ENCODE measurements around the gene SPNS2. TPM values are rescaled to one million over a fixed set of nuclear protein-coding genes. Genes with fewer than 3 reads are reported as not detected.

SPNS2 gene
- total RNA-seq, 6 donors from 2014 or later = 41.8 to 89.1 (median 55.2) TPM

DNA sequence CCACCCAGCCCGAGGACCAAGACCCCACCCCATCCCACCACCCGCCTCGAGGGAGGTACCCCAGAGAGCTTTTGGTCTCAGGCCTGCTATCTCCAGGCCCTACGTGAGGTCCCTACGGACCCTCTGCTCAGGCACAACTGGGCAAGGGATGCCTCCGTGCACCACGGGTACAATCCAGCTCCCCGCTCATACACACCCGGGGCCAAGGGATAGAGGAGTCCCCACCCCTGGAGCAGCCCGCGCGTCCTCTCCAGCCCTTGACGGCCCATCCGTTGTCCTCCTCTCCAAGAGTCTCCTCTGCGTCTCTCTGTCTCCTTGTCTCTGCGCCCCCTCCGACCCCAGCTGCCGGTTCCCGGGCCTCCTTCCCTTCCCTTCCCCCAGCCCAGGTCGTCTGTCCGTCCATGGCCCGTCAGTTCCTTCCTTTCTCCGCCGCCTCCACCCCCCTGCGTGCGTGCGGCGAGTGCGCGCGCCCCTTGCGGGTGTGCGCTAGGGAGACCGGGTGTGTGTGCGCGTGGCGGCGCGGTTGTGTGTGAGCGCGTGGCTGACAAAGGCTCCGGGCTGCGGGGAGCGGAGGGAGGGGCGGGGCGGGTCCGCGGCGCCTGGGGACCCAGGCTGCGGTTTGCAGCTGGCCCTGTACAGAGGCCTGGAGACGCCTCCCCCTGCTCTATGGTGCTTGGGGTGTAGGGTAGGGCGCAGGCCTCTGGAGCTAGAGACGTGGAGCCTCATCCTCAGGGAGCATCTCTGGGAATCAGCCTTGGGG, 930 bp downstream of the SPNS2 start:
- peak overlapping the region; percentile 78 to 87 (median 80) for H3K27ac ChIP-seq
- H3K27me3 ChIP-seq = no peaks in the 10 kb centered on the region
- no peaks in the 10 kb centered on the region for H3K9me3 ChIP-seq
- ATAC-seq (ENCODE audit: low FRiP score in 2 of 2) (peak; percentile 15 to 37), DNase-seq (peak in 1 of 2 donors; percentile 90)
- H3K4me3 ChIP-seq = peak overlapping the region; percentile 32 to 71 (median 63)
- TF ChIP-seq, protein P1, sequence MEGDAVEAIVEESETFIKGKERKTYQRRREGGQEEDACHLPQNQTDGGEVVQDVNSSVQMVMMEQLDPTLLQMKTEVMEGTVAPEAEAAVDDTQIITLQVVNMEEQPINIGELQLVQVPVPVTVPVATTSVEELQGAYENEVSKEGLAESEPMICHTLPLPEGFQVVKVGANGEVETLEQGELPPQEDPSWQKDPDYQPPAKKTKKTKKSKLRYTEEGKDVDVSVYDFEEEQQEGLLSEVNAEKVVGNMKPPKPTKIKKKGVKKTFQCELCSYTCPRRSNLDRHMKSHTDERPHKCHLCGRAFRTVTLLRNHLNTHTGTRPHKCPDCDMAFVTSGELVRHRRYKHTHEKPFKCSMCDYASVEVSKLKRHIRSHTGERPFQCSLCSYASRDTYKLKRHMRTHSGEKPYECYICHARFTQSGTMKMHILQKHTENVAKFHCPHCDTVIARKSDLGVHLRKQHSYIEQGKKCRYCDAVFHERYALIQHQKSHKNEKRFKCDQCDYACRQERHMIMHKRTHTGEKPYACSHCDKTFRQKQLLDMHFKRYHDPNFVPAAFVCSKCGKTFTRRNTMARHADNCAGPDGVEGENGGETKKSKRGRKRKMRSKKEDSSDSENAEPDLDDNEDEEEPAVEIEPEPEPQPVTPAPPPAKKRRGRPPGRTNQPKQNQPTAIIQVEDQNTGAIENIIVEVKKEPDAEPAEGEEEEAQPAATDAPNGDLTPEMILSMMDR (IDR thresholded peaks at IDR 0.05) = peak in 2 of 6 experiments; percentile 7 to 30
- TF ChIP-seq POLR2A (IDR thresholded peaks at IDR 0.05) = peak in 1 of 4 donors; percentile 23
- no peak for TF ChIP-seq EP300 (IDR thresholded peaks at IDR 0.05)
- peak in 1 of 2 donors; percentile 41 for TF ChIP-seq POLR2AphosphoS5 (IDR thresholded peaks at IDR 0.05)
- H3K36me3 ChIP-seq = peaks cover 0 to 4% (median 0%) of the 10 kb centered on the region in 4 donors
- peaks cover 45 to 64% (median 59%) of the 10 kb centered on the region in 4 donors for H3K4me1 ChIP-seq
- 2% methylated on average over 22 to 39 of the region's 53 CpGs for WGBS, 2 donors

DNA sequence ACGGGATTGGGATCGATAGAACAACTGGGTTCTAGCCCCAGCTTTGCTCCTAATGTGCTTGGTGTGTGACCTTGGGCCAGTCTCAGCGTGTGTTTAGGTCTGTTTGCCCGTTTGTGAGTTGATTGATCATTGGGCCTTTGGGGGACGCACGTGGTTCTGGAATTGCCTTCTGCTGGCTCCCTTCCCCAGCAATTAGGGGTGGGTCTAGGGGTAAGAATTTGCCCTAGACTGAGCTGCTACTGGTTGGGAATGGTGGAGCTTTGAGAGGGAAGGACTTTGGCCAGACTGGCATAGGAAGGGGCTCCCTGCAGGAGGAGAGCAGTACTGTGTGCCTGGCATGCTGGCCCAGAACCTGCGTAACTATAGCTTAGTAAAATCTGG, 1.5 kb downstream of the SPNS2 start:
- H3K27ac ChIP-seq = peak overlapping the region; percentile 78 to 87 (median 80)
- DNase-seq = no peak
- no peaks in the 10 kb centered on the region for H3K9me3 ChIP-seq
- peaks cover 50 to 70% (median 64%) of the 10 kb centered on the region in 4 donors for H3K4me1 ChIP-seq
- peaks cover 0 to 4% (median 0%) of the 10 kb centered on the region in 4 donors for H3K36me3 ChIP-seq
- WGBS, 2 donors = 12 to 13% methylated on average over 5 to 7 of the region's 7 CpGs
- peak overlapping the region; percentile 32 to 71 (median 63) for H3K4me3 ChIP-seq
- TF ChIP-seq, protein P1 (IDR thresholded peaks at IDR 0.05) = peak in 1 of 6 experiments; percentile 22
- TF ChIP-seq POLR2AphosphoS5 (IDR thresholded peaks at IDR 0.05) (no peak), EP300 (IDR thresholded peaks at IDR 0.05) (no peak)
- no peaks in the 10 kb centered on the region for H3K27me3 ChIP-seq
- no peak for ATAC-seq (ENCODE audit: low FRiP score in 2 of 2)

DNA sequence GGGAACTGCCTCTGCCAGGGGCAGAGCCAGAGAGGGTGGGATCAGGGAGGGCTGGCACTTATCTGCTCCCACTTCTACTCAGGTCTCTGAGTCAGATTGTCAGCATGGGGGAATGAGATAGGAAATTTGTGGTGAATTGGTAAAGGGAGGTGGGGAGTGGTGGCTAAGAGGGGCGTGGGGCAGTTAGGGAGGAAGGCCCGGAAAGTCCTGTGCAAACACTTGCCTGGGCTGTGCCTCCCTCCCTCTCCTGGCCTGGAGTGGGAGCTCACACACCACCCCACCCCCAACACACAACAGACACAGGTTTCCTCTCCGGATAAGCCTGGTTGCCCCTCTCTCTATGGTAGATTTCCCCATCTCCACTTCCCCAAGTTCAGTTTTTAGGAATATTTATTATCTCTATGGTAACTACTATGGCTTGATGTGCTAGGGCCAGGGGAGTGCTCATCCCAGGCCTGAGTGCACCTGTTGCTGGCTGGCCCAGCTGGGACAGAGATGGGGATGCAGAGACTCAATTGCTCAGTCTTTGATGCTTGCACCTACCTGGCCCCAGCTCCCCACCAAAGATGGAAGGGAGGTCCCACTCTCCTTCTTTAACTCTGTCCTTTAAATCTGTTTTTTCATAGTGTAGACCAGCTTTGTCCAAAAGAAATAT, 2.7 kb downstream of the SPNS2 start:
- peak in 1 of 2 donors; percentile 75 for DNase-seq
- no peak for ATAC-seq (ENCODE audit: low FRiP score in 2 of 2)
- no peaks in the 10 kb centered on the region for H3K9me3 ChIP-seq
- peak overlapping the region; percentile 78 to 87 (median 80) for H3K27ac ChIP-seq
- peaks cover 0 to 4% (median 0%) of the 10 kb centered on the region in 4 donors for H3K36me3 ChIP-seq
- TF ChIP-seq POLR2AphosphoS5 (IDR thresholded peaks at IDR 0.05) (peak in 1 of 2 donors; percentile 55), POLR2A (IDR thresholded peaks at IDR 0.05) (no peak), EP300 (IDR thresholded peaks at IDR 0.05) (peak in 1 of 4 donors; percentile 42)
- TF ChIP-seq, protein P1 (IDR thresholded peaks at IDR 0.05) = peak in 2 of 6 experiments; percentile 10 to 22
- H3K27me3 ChIP-seq = no peaks in the 10 kb centered on the region
- H3K4me1 ChIP-seq = peaks cover 61 to 82% (median 75%) of the 10 kb centered on the region in 4 donors
- H3K4me3 ChIP-seq = peak overlapping the region in 3 of 4 donors; percentile 60 to 71 (median 66)
- WGBS, 2 donors = 7 to 9% methylated on average over 3 of the region's 3 CpGs

DNA sequence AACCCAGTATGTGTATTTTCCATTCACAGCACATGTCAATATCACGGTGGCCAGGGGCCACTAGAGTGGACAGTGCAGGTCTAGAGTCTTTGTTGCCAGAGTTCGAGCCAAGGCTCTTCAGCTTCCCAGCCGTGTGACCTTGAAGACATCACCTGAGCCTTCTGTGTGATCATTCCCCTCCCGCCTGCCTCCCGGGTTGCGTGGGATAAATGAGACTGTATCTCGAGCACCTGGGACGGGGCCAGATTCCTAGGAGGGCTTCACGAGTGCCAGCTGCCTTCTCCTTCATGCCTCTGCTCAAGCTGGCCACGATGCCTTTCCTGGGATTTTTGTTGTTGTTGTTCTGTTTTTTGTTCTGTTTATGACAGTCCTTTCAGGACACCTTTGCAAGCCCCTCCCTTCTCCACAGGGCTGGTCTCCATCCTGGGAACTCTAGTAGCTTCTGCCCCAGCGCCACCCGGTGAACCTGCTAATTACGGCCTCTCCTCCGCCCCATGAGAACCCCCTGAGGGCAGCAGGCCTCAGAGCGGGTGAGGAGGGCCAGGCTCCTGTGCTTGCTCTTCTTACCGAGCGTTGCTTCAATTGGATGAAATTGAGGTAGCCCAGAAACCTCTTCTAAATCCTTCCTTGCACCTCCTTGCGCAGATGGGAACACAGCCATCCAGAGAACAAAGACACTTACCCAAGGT, 3.9 kb downstream of the SPNS2 start:
- Histone ChIP-seq H3K4me3 (no peak overlapping the region), H3K36me3 (peaks cover 0 to 4% (median 0%) of the 10 kb centered on the region in 4 donors), H3K4me1 (peaks cover 73 to 94% (median 86%) of the 10 kb centered on the region in 4 donors), H3K9me3 (no peaks in the 10 kb centered on the region), H3K27me3 (no peaks in the 10 kb centered on the region), H3K27ac (peak overlapping the region in 2 of 4 donors; percentile 83 to 91)
- peak in 1 of 2 donors; percentile 46 for DNase-seq
- ATAC-seq (ENCODE audit: low FRiP score in 2 of 2) = no peak
- no peak for TF ChIP-seq POLR2A (IDR thresholded peaks at IDR 0.05)
- TF ChIP-seq POLR2AphosphoS5 (IDR thresholded peaks at IDR 0.05) = no peak
- TF ChIP-seq, protein P1 (IDR thresholded peaks at IDR 0.05) = no peak
- no peak for TF ChIP-seq EP300 (IDR thresholded peaks at IDR 0.05)
- 62 to 65% methylated on average over 18 of the region's 18 CpGs for WGBS, 2 donors

All from upper lobe of left lung (tissue), 6 donors.